ENCODE measurements around the gene AMFR.

DNA sequence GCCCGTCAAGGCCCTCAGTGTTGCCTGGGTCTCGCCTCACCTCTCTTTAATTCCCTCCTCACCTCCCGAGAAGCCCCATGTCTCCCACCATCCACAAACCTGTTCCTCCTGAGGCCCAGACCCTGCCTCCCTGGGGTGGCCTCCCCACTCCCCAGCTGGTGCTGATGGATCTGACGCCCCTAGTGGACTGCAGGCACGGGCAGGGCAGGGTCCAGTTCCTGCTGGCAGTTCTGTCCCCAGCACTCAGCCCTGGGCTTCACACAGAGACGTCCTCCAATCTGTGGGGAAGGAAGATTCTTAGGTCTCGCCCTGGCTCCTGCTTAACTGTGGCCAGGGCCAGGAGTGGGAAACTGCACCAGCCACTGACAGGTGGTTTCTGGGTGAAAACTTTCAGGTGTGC, 108.8 kb downstream of the AMFR start:
- TF ChIP-seq POLR2A (IDR thresholded peaks at IDR 0.05; ENCODE audit: low read depth, low read length) (no peak), POLR2AphosphoS5 (IDR thresholded peaks at IDR 0.05; ENCODE audit: low read depth, low read length) (no peak), TAF1 (IDR thresholded peaks at IDR 0.05; ENCODE audit: borderline replicate concordance, low read depth, low read length) (no peak)

Data from GM12892 (cell line).